ENCODE measurements around the gene MRPL1. TPM values are rescaled to one million over a fixed set of nuclear protein-coding genes. Genes with fewer than 3 reads are reported as not detected.

MRPL1 gene
- total RNA-seq, 1 donor from 2014 or later: 26.1 TPM

GRCh38 chr4:77821775-77822174 is 40.9 kb upstream of the MRPL1 start:
- no peak for DNase-seq (ENCODE audit: low spot score)
- Mint-ChIP-seq H3K4me1 (ENCODE audit: low read depth) (peaks cover 22% of the 10 kb centered on the region), H3K36me3 (ENCODE audit: low read depth) (peaks cover 2% of the 10 kb centered on the region), H3K27me3 (ENCODE audit: low read depth) (peaks cover 3% of the 10 kb centered on the region), H3K27ac (ENCODE audit: unreplicated experiment) (no peak overlapping the region), H3K9me3 (ENCODE audit: low read depth) (no peaks in the 10 kb centered on the region), H3K4me3 (ENCODE audit: unreplicated experiment) (no peak overlapping the region)
- TF ChIP-seq CTCF (IDR thresholded peaks at IDR 0.05): no peak

- peaks cover 27% of the 10 kb centered on the region for H3K27me3 Mint-ChIP-seq (ENCODE audit: low read depth)
- no peak for DNase-seq (ENCODE audit: low spot score)
- no peak overlapping the region for H3K27ac Mint-ChIP-seq (ENCODE audit: unreplicated experiment)
- no peaks in the 10 kb centered on the region for H3K36me3 Mint-ChIP-seq (ENCODE audit: low read depth)
- no peaks in the 10 kb centered on the region for H3K9me3 Mint-ChIP-seq (ENCODE audit: low read depth)
- no peak overlapping the region for H3K4me3 Mint-ChIP-seq (ENCODE audit: unreplicated experiment)
- peaks cover 1% of the 10 kb centered on the region for H3K4me1 Mint-ChIP-seq (ENCODE audit: low read depth)
- TF ChIP-seq CTCF (IDR thresholded peaks at IDR 0.05): no peak
Observed at GRCh38 chr4:77826275-77826674, 36.4 kb upstream of the MRPL1 start.

- Mint-ChIP-seq H3K36me3 (ENCODE audit: low read depth) (no peaks in the 10 kb centered on the region), H3K4me1 (ENCODE audit: low read depth) (no peaks in the 10 kb centered on the region), H3K4me3 (ENCODE audit: unreplicated experiment) (no peak overlapping the region), H3K27ac (ENCODE audit: unreplicated experiment) (no peak overlapping the region), H3K9me3 (ENCODE audit: low read depth) (no peaks in the 10 kb centered on the region), H3K27me3 (ENCODE audit: low read depth) (peaks cover 27% of the 10 kb centered on the region)
- no peak for DNase-seq (ENCODE audit: low spot score)
- no peak for TF ChIP-seq CTCF (IDR thresholded peaks at IDR 0.05)
Observed at GRCh38 chr4:77827343-77827742, 35.3 kb upstream of the MRPL1 start.

GRCh38 chr4:77833126-77833724 is 29.4 kb upstream of the MRPL1 start:
- Mint-ChIP-seq H3K9me3 (ENCODE audit: low read depth) (no peaks in the 10 kb centered on the region), H3K36me3 (ENCODE audit: low read depth) (no peaks in the 10 kb centered on the region), H3K27me3 (ENCODE audit: low read depth) (peaks cover 23% of the 10 kb centered on the region), H3K4me1 (ENCODE audit: low read depth) (no peaks in the 10 kb centered on the region), H3K4me3 (ENCODE audit: unreplicated experiment) (no peak overlapping the region), H3K27ac (ENCODE audit: unreplicated experiment) (no peak overlapping the region)
- no peak for TF ChIP-seq CTCF (IDR thresholded peaks at IDR 0.05)
- DNase-seq (ENCODE audit: low spot score): no peak

GRCh38 chr4:77834403-77834802 is 28.2 kb upstream of the MRPL1 start:
- no peak for DNase-seq (ENCODE audit: low spot score)
- Mint-ChIP-seq H3K36me3 (ENCODE audit: low read depth) (no peaks in the 10 kb centered on the region), H3K4me1 (ENCODE audit: low read depth) (no peaks in the 10 kb centered on the region), H3K4me3 (ENCODE audit: unreplicated experiment) (no peak overlapping the region), H3K27ac (ENCODE audit: unreplicated experiment) (no peak overlapping the region), H3K27me3 (ENCODE audit: low read depth) (peaks cover 13% of the 10 kb centered on the region), H3K9me3 (ENCODE audit: low read depth) (no peaks in the 10 kb centered on the region)
- no peak for TF ChIP-seq CTCF (IDR thresholded peaks at IDR 0.05)

Measured in chondrocyte (in vitro differentiated cells).